H1 (cell line): Measurements from ENCODE around the gene TRPM1. TPM values are rescaled to one million over a fixed set of nuclear protein-coding genes. Genes with fewer than 3 reads are reported as not detected.

ENCODE experiments used
- CTCF ChIA-PET: fragments of 300-600 bp; sonication (Branson Sonifier 250); formaldehyde crosslinking; loops from one replicate; lab custom pipeline; 2021; ENCODE audit not compliant: partially characterized antibody; lab: Charles Lee
- POLR2A ChIA-PET: fragments of 300-600 bp; sonication (Branson Sonifier 250); formaldehyde crosslinking; loops from one replicate; lab custom pipeline; 2021; ENCODE audit warnings: inconsistent platforms; ENCODE audit not compliant: partially characterized antibody; lab: Charles Lee
- DNase-seq, 2 experiments: peaks; one replicate each; pipeline versions ENCODE4 v3.0.0 to v3.0.0-alpha.2; 2010 to 2022; ENCODE audit warnings: low spot score in 2 of 2, low read depth in 1 of 2, mixed read lengths in 1 of 2
- FAIRE-seq: peaks from 2 replicates; lab custom pipeline; 2011; peaks lifted over from hg19 to GRCh38; lab: Jason Lieb, UNC
- H2AFZ ChIP-seq: 2 replicates; pipeline ENCODE4 v1.8.1; 2012; ENCODE audit warnings: low read length, inconsistent platforms
- H2AK5ac ChIP-seq: 2 replicates; pipeline ENCODE4 v1.6.1; 2013; ENCODE audit warnings: low read depth, low read length
- H2BK120ac ChIP-seq: replicated peaks from 2 replicates; pipeline ENCODE3; 2013; ENCODE audit warnings: low read depth, low read length, inconsistent platforms
- H2BK12ac ChIP-seq: 2 replicates; pipeline ENCODE4 v1.6.1; 2013; ENCODE audit warnings: low read depth, low read length
- H2BK15ac ChIP-seq: 2 replicates; pipeline ENCODE4 v1.6.1; 2013; ENCODE audit warnings: low read length
- H2BK20ac ChIP-seq: 2 replicates; pipeline ENCODE4 v1.6.1; 2013; ENCODE audit warnings: low read length
- H2BK5ac ChIP-seq: 2 replicates; pipeline ENCODE4 v1.6.1; 2013; ENCODE audit warnings: low read depth, low read length
- H3K14ac ChIP-seq: 2 replicates; pipeline ENCODE4 v1.6.1; 2013; ENCODE audit warnings: inconsistent platforms; ENCODE audit not compliant: insufficient read length
- H3K18ac ChIP-seq: 2 replicates; pipeline ENCODE4 v1.6.1; 2013; ENCODE audit warnings: low read length; ENCODE audit errors: extremely low read depth
- H3K23ac ChIP-seq: 2 replicates; pipeline ENCODE4 v1.6.1; 2013; ENCODE audit warnings: inconsistent platforms; ENCODE audit not compliant: insufficient read length
- H3K23me2 ChIP-seq: 2 replicates; pipeline ENCODE4 v1.6.1; 2013; ENCODE audit warnings: low read depth, low read length
- H3K27ac ChIP-seq: 2 replicates; pipeline ENCODE4 v1.6.1; 2011; ENCODE audit warnings: low read depth, low read length, inconsistent platforms
- H3K27me3 ChIP-seq, 4 experiments: replicated peaks in 1 of 4; 1 replicate in 1 of 4; 2 replicates in 3 of 4; pipeline versions ENCODE4 v1.6.1 to v1.8.1; 2011 to 2013; ENCODE audit warnings: low read length in 3 of 4, mild to moderate bottlenecking in 3 of 4, inconsistent platforms in 2 of 4, mixed read lengths in 2 of 4, moderate library complexity in 1 of 4; ENCODE audit not compliant: control insufficient read depth in 3 of 4, insufficient read depth in 3 of 4; ENCODE audit errors: extremely low read depth in 1 of 4
- H3K36me3 ChIP-seq, 4 experiments: 2 replicates each; pipeline versions ENCODE4 v1.6.1 to v1.8.1; 2011 to 2013; ENCODE audit warnings: mild to moderate bottlenecking in 4 of 4, low read length in 3 of 4, moderate library complexity in 2 of 4, control low read depth in 1 of 4, inconsistent platforms in 1 of 4; ENCODE audit not compliant: insufficient read depth in 4 of 4, control insufficient read depth in 2 of 4
- H3K4ac ChIP-seq: replicated peaks from 2 replicates; pipeline ENCODE3; 2013; ENCODE audit warnings: low read length, low read depth, mixed read lengths, inconsistent platforms; ENCODE audit not compliant: insufficient read length
- H3K4me1 ChIP-seq, 4 experiments: replicated peaks in 1 of 4; 1 replicate in 1 of 4; 2 replicates in 3 of 4; pipeline versions ENCODE4 v1.6.1 to v1.8.1; 2011 to 2013; ENCODE audit warnings: low read length in 3 of 4, inconsistent platforms in 2 of 4, mixed read lengths in 1 of 4; ENCODE audit not compliant: insufficient read depth in 4 of 4, control insufficient read depth in 3 of 4
- H3K4me2 ChIP-seq, 2 experiments: 2 replicates each; pipeline versions ENCODE4 v1.6.1 to v1.8.1; 2011 to 2013; ENCODE audit warnings: low read depth in 2 of 2, low read length in 2 of 2, control low read depth in 1 of 2, inconsistent platforms in 1 of 2, mild to moderate bottlenecking in 1 of 2; ENCODE audit not compliant: insufficient read depth in 1 of 2
- H3K4me3 ChIP-seq, 4 experiments: fragments of 200-600, 300-600 bp in 1 of 4; sonication (generic), shearing (Covaris generic), sonication (Bioruptor Twin) in 1 of 4; 2 replicates each; pipeline versions ENCODE4 v1.5.1 to v1.8.1; 2011 to 2016; ENCODE audit warnings: low read length in 4 of 4, low read depth in 3 of 4, control low read depth in 2 of 4, inconsistent platforms in 2 of 4, mild to moderate bottlenecking in 2 of 4, mixed read lengths in 1 of 4, moderate library complexity in 1 of 4; ENCODE audit not compliant: insufficient read depth in 2 of 4; ENCODE audit errors: extremely low read depth in 1 of 4
- H3K56ac ChIP-seq: replicated peaks from 2 replicates; pipeline ENCODE3; 2013; ENCODE audit warnings: low read depth, mild to moderate bottlenecking, mixed read lengths, low read length, inconsistent platforms; ENCODE audit not compliant: insufficient read length
- H3K79me1 ChIP-seq: 2 replicates; pipeline ENCODE4 v1.6.1; 2013; ENCODE audit warnings: low read depth, low read length, control low read depth
- H3K79me2 ChIP-seq, 2 experiments: 2 replicates each; pipeline versions ENCODE4 v1.6.1 to v1.8.1; 2012 to 2013; ENCODE audit warnings: low read length in 2 of 2, mild to moderate bottlenecking in 2 of 2, inconsistent platforms in 1 of 2; ENCODE audit not compliant: insufficient read depth in 2 of 2, control insufficient read depth in 1 of 2
- H3K9ac ChIP-seq, 4 experiments: replicated peaks in 1 of 4; 1 replicate in 1 of 4; 2 replicates in 3 of 4; pipeline versions ENCODE4 v1.6.1 to v1.8.1; 2011 to 2013; ENCODE audit warnings: low read depth in 3 of 4, low read length in 3 of 4, control low read depth in 2 of 4, mild to moderate bottlenecking in 2 of 4, moderate library complexity in 2 of 4, inconsistent platforms in 1 of 4; ENCODE audit errors: extremely low read depth in 1 of 4
- H3K9me3 ChIP-seq, 2 experiments: 2 replicates each; pipeline versions ENCODE4 v1.6.1 to v1.8.1; 2012 to 2013; ENCODE audit warnings: mild to moderate bottlenecking in 2 of 2, moderate library complexity in 2 of 2, control low read depth in 1 of 2, inconsistent platforms in 1 of 2, low read depth in 1 of 2, low read length in 1 of 2, mixed read lengths in 1 of 2; ENCODE audit not compliant: insufficient read depth in 2 of 2
- H4K20me1 ChIP-seq, 2 experiments: replicated peaks in 1 of 2; 2 replicates each; pipeline versions ENCODE3 to v1.8.1; 2011 to 2013; ENCODE audit warnings: inconsistent platforms in 2 of 2, low read length in 2 of 2, mild to moderate bottlenecking in 1 of 2; ENCODE audit not compliant: insufficient read depth in 2 of 2, control insufficient read depth in 1 of 2
- H4K5ac ChIP-seq: 2 replicates; pipeline ENCODE4 v1.6.1; 2013; ENCODE audit warnings: low read length, low read depth, mixed read lengths, inconsistent platforms; ENCODE audit not compliant: insufficient read length
- H4K8ac ChIP-seq: 2 replicates; pipeline ENCODE4 v1.8.0; 2013; ENCODE audit warnings: mild to moderate bottlenecking, moderate library complexity, low read length, inconsistent platforms; ENCODE audit not compliant: insufficient read depth; ENCODE audit errors: extremely low read depth
- H4K91ac ChIP-seq: replicated peaks from 2 replicates; pipeline ENCODE3; 2013; ENCODE audit warnings: low read length, mixed read lengths, inconsistent platforms; ENCODE audit not compliant: insufficient read length
- ASH2L ChIP-seq: fragments of 200-600, 300-600 bp; sonication (generic); IDR thresholded peaks from one replicate; pipeline ENCODE4 v1.7.1; 2017; ENCODE audit warnings: low read length
- BRCA1 ChIP-seq: IDR thresholded peaks from 2 replicates; pipeline ENCODE4 v1.6.1; 2012; ENCODE audit warnings: low read depth, low read length, improper control_type of control experiment
- CBX5 ChIP-seq: fragments of 300-800, 300-1000 bp; sonication (generic); IDR thresholded peaks from 2 replicates; pipeline ENCODE4 v1.7.1; 2016; ENCODE audit warnings: antibody characterized with exemption, low read length, low read depth
- KDM1A ChIP-seq: fragments of 200-600, 300-600 bp; sonication (generic); IDR thresholded peaks from 2 replicates; pipeline ENCODE4 v1.7.1; 2016; ENCODE audit warnings: mild to moderate bottlenecking, low read length, borderline replicate concordance
- RNF2 ChIP-seq: fragments of 200-900, 300-1000 bp; sonication (generic); IDR thresholded peaks from 2 replicates; pipeline ENCODE4 v1.7.1; 2016; ENCODE audit warnings: borderline replicate concordance, low read depth, mild to moderate bottlenecking, antibody characterized with exemption, low read length; ENCODE audit not compliant: poor library complexity, severe bottlenecking; ENCODE audit errors: missing control alignments
- SP4 ChIP-seq: IDR thresholded peaks from 2 replicates; pipeline ENCODE4 v1.6.1; 2012; ENCODE audit warnings: low read length, inconsistent platforms
- SRF ChIP-seq: IDR thresholded peaks from 2 replicates; pipeline ENCODE4 v1.6.1; 2011; ENCODE audit warnings: mild to moderate bottlenecking, low read depth, low read length, moderate library complexity
- WGBS, 2 experiments: shearing (Covaris generic) in 1 of 2; methylation state at CpG; one replicate each; pipeline versions ENCODE4 v1.1.6 to v1.1.7; 2013 to 2015; ENCODE audit warnings: low lambda C conversion rate in 2 of 2, mixed read lengths in 2 of 2, inconsistent platforms in 1 of 2, low coverage in 1 of 2, missing lambda C conversion rate in 1 of 2; ENCODE audit not compliant: insufficient replicate concordance in 2 of 2, insufficient coverage in 1 of 2, insufficient read length in 1 of 2; ENCODE audit errors: extremely low coverage in 1 of 2, missing lambda C conversion rate in 1 of 2; 5-methylcytosine and 5-hydroxymethylcytosine counted together
- polyA plus RNA-seq, 7 experiments: library from polyadenylated mRNA; depleted of rRNA in 3 of 7; stranded (reverse) in 5 of 7; unstranded in 2 of 7; fragments of >200 nt in 5 of 7; fragments of 200-250 nt in 2 of 7; gene quantifications; 1 replicate in 5 of 7; 2 replicates in 1 of 7; 4 replicates in 1 of 7; pipeline versions ENCODE4 v1.2.1 to v1.2.3, GENCODE V29; 2011 to 2013; ENCODE audit warnings: missing spikeins in 2 of 7, mixed read lengths in 2 of 7
- total RNA-seq: library from RNA; stranded (reverse); fragmentation: NEBNext Ultra II Directional; extraction: Animal tissue kit (Norgen Biotek cat#: 25700); gene quantifications from 2 replicates; pipeline ENCODE4 v1.2.1, GENCODE V29; 2021
- TF ChIP-seq, protein P1 (sequence below), 3 experiments: IDR thresholded peaks; 1 replicate in 2 of 3; 2 replicates in 1 of 3; pipeline versions ENCODE4 v1.5.1 to v1.6.1; 2011; ENCODE audit warnings: low read length in 3 of 3, mild to moderate bottlenecking in 3 of 3, inconsistent platforms in 2 of 3, low read depth in 1 of 3, moderate library complexity in 1 of 3; ENCODE audit not compliant: insufficient read depth in 1 of 3; ENCODE audit errors: control extremely low read depth in 1 of 3
- TF ChIP-seq, protein P2 (sequence below): IDR thresholded peaks from 2 replicates; pipeline ENCODE4 v1.6.1; 2012; ENCODE audit warnings: low read length, inconsistent platforms

The TRPM1 gene
- total and polyA plus RNA-seq, 2 of the 8 experiments (the other 6 are each of a cell fraction or from before 2014, with no cell fraction given) = 0.05 TPM; not detected in 1

DNA sequence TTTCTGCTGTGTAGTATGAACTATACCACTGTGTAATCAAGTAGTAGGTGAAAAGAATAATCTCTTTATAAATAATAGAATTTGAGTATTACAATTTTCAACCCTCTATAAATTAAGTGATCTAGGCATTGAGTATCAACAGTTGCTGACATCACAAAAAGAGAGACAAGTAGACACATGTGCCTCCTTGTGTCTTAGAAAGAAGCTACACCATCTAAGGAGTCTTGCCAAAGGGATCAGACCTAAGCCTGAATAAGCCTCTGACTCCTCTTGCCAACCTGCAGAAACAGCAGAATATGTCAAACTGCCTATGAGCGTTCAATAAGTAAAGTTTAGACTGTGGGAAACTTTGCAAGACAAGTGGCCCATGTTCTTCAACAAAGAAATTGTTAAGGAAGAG is 104.3 kb downstream of the TRPM1 start:
- DNase-seq = no peak
- ChIA-PET CTCF (interaction anchor here (0.6 to 1.7 kb wide), 2 partner anchors 9 to 146 kb away, joined by 4 to 5 read pairs; no protein-coding TSS in a partner anchor), POLR2A (no interaction called here)
- H3K27ac ChIP-seq = no peak overlapping the region
- no peak overlapping the region for H3K9ac ChIP-seq
- no peaks in the 10 kb centered on the region for H3K79me2 ChIP-seq
- no peak overlapping the region for H3K14ac ChIP-seq
- no peak overlapping the region for H4K5ac ChIP-seq
- no peak overlapping the region for H3K4me3 ChIP-seq
- H3K56ac ChIP-seq = no peak overlapping the region
- 81% methylated on average over 1 of the region's 1 CpG; no CpG with 5 or more reads in 1 of the 2 experiments for WGBS, 2 experiments
- FAIRE-seq = no peak
- H3K4ac ChIP-seq = no peak overlapping the region
- H3K23me2 ChIP-seq = no peaks in the 10 kb centered on the region
- H3K9me3 ChIP-seq = no peaks in the 10 kb centered on the region
- no peak overlapping the region for H2BK12ac ChIP-seq
- no peak overlapping the region for H4K91ac ChIP-seq
- H3K23ac ChIP-seq = no peak overlapping the region
- no peak overlapping the region for H3K4me2 ChIP-seq
- no peaks in the 10 kb centered on the region for H3K79me1 ChIP-seq
- H3K4me1 ChIP-seq = no peaks in the 10 kb centered on the region; a peak in 1 of 7 replicates
- H4K20me1 ChIP-seq = no peaks in the 10 kb centered on the region
- H3K36me3 ChIP-seq = no peaks in the 10 kb centered on the region
- H2BK15ac ChIP-seq = no peak overlapping the region
- no peaks in the 10 kb centered on the region for H3K27me3 ChIP-seq
- TF ChIP-seq, protein P1, sequence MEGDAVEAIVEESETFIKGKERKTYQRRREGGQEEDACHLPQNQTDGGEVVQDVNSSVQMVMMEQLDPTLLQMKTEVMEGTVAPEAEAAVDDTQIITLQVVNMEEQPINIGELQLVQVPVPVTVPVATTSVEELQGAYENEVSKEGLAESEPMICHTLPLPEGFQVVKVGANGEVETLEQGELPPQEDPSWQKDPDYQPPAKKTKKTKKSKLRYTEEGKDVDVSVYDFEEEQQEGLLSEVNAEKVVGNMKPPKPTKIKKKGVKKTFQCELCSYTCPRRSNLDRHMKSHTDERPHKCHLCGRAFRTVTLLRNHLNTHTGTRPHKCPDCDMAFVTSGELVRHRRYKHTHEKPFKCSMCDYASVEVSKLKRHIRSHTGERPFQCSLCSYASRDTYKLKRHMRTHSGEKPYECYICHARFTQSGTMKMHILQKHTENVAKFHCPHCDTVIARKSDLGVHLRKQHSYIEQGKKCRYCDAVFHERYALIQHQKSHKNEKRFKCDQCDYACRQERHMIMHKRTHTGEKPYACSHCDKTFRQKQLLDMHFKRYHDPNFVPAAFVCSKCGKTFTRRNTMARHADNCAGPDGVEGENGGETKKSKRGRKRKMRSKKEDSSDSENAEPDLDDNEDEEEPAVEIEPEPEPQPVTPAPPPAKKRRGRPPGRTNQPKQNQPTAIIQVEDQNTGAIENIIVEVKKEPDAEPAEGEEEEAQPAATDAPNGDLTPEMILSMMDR (IDR thresholded peaks at IDR 0.05; ENCODE audit: control extremely low read depth in 1 of 3, insufficient read depth in 1 of 3, low read depth in 1 of 3, low read length in 3 of 3) = no peak
- no peak for TF ChIP-seq SP4
- TF ChIP-seq, protein P2, sequence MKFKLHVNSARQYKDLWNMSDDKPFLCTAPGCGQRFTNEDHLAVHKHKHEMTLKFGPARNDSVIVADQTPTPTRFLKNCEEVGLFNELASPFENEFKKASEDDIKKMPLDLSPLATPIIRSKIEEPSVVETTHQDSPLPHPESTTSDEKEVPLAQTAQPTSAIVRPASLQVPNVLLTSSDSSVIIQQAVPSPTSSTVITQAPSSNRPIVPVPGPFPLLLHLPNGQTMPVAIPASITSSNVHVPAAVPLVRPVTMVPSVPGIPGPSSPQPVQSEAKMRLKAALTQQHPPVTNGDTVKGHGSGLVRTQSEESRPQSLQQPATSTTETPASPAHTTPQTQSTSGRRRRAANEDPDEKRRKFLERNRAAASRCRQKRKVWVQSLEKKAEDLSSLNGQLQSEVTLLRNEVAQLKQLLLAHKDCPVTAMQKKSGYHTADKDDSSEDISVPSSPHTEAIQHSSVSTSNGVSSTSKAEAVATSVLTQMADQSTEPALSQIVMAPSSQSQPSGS = no peak
- no peak for TF ChIP-seq ASH2L
- no peak for TF ChIP-seq KDM1A
- TF ChIP-seq CBX5 = no peak
- no peak for TF ChIP-seq RNF2
- TF ChIP-seq BRCA1 = no peak
- no peak for TF ChIP-seq SRF
- no peak overlapping the region for H2AFZ ChIP-seq
- H2BK5ac ChIP-seq = no peak overlapping the region
- no peak overlapping the region for H2AK5ac ChIP-seq
- H2BK120ac ChIP-seq = no peak overlapping the region
- H2BK20ac ChIP-seq = no peak overlapping the region
- no peak overlapping the region for H4K8ac ChIP-seq
- H3K18ac ChIP-seq = no peak overlapping the region
